Measurements from ENCODE around the gene CORO2A.

CORO2A gene

GRCh38 chr9:98162613-98163012, 29.8 kb downstream of the CORO2A start:
- DNase-seq = no peak

GRCh38 chr9:98161851-98162250, 30.6 kb downstream of the CORO2A start:
- no peak for DNase-seq

GRCh38 chr9:98159790-98160189, 32.6 kb downstream of the CORO2A start:
- DNase-seq = no peak

- DNase-seq = no peak
These were observed 33.1 kb downstream of the CORO2A start for GRCh38 chr9:98159301-98159700.

GRCh38 chr9:98158071-98158831, 34.2 kb downstream of the CORO2A start:
- DNase-seq = peak; percentile 86

GRCh38 chr9:98157372-98157771, 35.1 kb downstream of the CORO2A start:
- DNase-seq = no peak

- no peak for DNase-seq
These were observed 37.8 kb downstream of the CORO2A start for GRCh38 chr9:98154678-98155077.

- no peak for DNase-seq
These were observed 39.9 kb downstream of the CORO2A start for GRCh38 chr9:98152526-98152925.

GRCh38 chr9:98150721-98151120, 41.7 kb downstream of the CORO2A start:
- DNase-seq = no peak

- no peak for DNase-seq
These were observed 42.3 kb downstream of the CORO2A start for GRCh38 chr9:98150164-98150563.

GRCh38 chr9:98149422-98149821, 43.0 kb downstream of the CORO2A start:
- DNase-seq = no peak

- DNase-seq = no peak
These were observed 44.0 kb downstream of the CORO2A start for GRCh38 chr9:98148486-98148885.

- DNase-seq = no peak
These were observed 44.9 kb downstream of the CORO2A start for GRCh38 chr9:98147582-98147981.

GRCh38 chr9:98146101-98146991, 46.1 kb downstream of the CORO2A start:
- DNase-seq = peak; percentile 70

GRCh38 chr9:98144631-98145030, 47.8 kb downstream of the CORO2A start:
- DNase-seq = no peak

- no peak for DNase-seq
These were observed 48.4 kb downstream of the CORO2A start for GRCh38 chr9:98144076-98144475.

GRCh38 chr9:98142925-98143481, 49.4 kb downstream of the CORO2A start:
- no peak for DNase-seq

- no peak for DNase-seq
These were observed 50.1 kb downstream of the CORO2A start for GRCh38 chr9:98142182-98142907.

GRCh38 chr9:98140503-98140902, 51.9 kb downstream of the CORO2A start:
- no peak for DNase-seq

- no peak for DNase-seq
These were observed 55.9 kb downstream of the CORO2A start for GRCh38 chr9:98136489-98136888.

GRCh38 chr9:98135938-98136337, 56.5 kb downstream of the CORO2A start:
- DNase-seq = no peak

- no peak for DNase-seq
These were observed 56.9 kb downstream of the CORO2A start for GRCh38 chr9:98135558-98135934.

All from NCI-H510A treated with DMSO at 0.1 percent for 48 hours (cell line).